ENCODE data around the gene ZNF780A.

GRCh38 chr19:40078377-40078776, 12.4 kb downstream of the ZNF780A start:
- TF ChIP-seq EZH2 (IDR thresholded peaks at IDR 0.05; ENCODE audit: insufficient read depth, poor library complexity, severe bottlenecking) = no peak
- no peak for TF ChIP-seq EZH2phosphoT487 (IDR thresholded peaks at IDR 0.05; ENCODE audit: insufficient read depth, low read depth)

All from GM23248 (cell line).